Stimulated activated CD8-positive, alpha-beta memory T cell treated with anti-CD3 and anti-CD28 coated beads, Interleukin-2, amount 100 ng/mL, for 48 hours (primary cell): ENCODE results near the gene YIPF5.

Experiments used
- DNase-seq, 2 donors: peaks; one replicate each; pipeline ENCODE4 v3.0.0-alpha.2; 2020; ENCODE audit warnings: low read depth in 2 of 2

Gene YIPF5

GRCh38 chr5:144179226-144179625, 8.8 kb upstream of the YIPF5 start:
- DNase-seq = no peak

GRCh38 chr5:144177548-144177947, 7.1 kb upstream of the YIPF5 start:
- no peak for DNase-seq

DNA sequence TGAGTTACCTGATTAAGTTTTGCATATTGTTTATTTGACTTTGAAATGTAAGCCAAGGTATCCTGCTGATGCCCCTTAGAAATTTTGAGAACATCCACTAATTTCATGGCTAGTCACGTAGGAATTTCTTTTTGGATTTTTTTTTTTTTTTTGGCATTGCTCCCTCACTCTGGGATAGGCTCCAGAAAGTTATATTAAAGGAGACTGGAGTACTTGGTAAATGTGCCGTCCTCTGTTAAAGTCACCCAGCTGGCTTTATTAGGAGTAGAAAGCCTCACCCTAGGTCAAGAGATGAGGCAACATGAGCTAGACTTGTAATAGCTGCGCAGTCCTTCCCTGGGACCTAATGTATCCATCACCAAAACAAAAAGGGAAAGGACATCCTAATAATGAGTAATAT, 3.3 kb upstream of the YIPF5 start:
- DNase-seq = no peak

- DNase-seq = no peak
Measured at GRCh38 chr5:144169904-144170275, 569 bp downstream of the YIPF5 start.

DNA sequence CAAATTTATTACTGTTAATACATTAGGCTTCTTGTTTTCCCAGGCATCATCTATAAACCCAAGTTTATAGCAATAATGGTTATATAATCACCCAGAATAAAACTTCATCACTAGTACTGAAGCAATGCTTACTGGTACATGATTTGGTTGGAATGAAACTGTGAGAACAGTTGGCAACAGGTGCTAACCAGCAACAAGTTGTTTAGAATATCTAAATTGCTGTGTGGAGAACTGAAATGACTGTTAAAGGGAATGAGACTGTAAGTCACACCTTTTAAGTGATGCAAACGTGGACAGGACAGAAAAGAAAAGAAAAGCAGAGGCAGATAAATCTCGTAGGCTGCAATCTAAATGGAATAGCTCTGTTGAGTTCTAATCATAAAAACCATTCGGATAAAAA, 2.5 kb downstream of the YIPF5 start:
- DNase-seq = no peak

DNA sequence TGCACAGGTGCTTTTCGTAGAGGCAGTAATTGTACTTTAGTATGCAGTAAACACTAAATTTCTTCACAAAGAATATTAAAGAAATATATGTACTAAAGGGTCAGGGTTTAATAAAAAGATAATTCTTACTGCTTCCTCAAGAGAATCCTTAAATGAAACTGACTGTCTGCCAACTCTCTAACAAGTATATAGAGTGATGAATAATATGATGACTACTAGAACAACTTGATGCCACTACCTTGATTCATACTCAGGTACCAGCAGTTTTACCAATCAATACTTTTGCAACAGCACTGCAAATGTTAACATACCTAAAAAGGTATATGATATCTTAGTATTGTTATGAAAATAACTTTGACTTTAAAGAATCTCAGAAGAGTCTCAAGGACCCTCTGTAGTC, 3.8 kb downstream of the YIPF5 start:
- no peak for DNase-seq

DNA sequence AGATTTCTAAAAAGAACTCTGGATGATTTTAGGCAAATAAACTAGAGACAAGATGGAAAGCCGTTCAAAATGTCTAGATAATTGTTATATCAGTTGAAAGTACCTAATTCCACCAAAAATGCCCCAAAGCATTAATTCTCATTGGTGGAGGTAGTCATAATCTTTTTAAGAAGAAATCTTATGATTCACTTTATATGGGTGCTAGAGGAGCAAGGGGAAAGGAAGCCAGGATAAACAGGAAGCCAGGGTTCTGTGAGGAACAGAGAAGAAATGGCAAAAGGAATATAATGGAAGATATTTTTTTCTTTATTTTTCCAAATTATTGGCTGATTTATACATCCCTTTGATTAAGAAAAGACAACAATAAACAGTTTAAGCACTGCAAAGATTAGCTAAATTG, 7.8 kb downstream of the YIPF5 start:
- no peak for DNase-seq

GRCh38 chr5:144156767-144157171, 13.7 kb downstream of the YIPF5 start:
- no peak for DNase-seq

DNA sequence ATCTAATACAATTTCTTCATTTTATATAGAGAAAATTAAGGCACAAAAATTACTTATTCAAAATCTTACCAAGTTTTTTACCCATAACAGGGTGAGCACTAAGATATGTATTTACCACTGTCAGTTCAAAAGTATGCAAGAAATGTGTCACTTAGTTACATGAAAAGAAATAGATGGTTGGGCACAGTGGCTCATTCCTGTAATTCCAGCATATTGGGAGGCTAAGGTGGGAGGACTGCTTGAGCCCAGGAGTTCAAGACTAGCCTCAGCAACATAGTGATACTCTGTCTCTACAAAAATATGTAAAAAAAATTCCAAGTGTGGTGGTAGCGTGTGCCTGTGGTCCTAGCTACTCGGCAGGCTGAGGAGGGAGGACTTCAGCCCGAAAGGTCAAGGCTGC, 19.4 kb downstream of the YIPF5 start:
- no peak for DNase-seq

GRCh38 chr5:144144956-144145751, 25.3 kb downstream of the YIPF5 start:
- no peak for DNase-seq

DNA sequence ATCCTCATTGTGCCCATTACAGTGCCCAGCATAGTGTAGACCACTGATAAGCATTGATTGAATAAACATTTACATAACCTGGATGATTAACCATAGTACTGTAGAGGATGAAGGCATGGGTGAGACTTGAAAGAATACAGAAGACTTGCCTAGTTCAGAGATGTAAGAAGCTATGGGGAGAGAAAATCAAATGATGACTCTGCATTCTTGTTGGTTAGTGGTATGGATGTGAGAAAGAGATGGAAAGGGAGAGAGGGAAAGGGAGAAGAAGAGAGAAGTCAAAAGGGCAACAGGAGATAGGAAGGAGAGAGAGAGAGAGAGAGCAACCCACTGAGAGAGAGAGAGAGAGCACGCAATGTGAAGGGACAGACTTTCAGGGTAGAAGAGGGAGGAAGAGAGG, 26.8 kb downstream of the YIPF5 start:
- DNase-seq = no peak

- no peak for DNase-seq
Measured at GRCh38 chr5:144142824-144143162, 27.7 kb downstream of the YIPF5 start.

GRCh38 chr5:144142139-144142823, 28.2 kb downstream of the YIPF5 start:
- no peak for DNase-seq

GRCh38 chr5:144141585-144141984, 28.9 kb downstream of the YIPF5 start:
- no peak for DNase-seq

- no peak for DNase-seq
Measured at GRCh38 chr5:144139586-144139985, 30.9 kb downstream of the YIPF5 start.

- DNase-seq = no peak
Measured at GRCh38 chr5:144135113-144135762, 35.2 kb downstream of the YIPF5 start.

DNA sequence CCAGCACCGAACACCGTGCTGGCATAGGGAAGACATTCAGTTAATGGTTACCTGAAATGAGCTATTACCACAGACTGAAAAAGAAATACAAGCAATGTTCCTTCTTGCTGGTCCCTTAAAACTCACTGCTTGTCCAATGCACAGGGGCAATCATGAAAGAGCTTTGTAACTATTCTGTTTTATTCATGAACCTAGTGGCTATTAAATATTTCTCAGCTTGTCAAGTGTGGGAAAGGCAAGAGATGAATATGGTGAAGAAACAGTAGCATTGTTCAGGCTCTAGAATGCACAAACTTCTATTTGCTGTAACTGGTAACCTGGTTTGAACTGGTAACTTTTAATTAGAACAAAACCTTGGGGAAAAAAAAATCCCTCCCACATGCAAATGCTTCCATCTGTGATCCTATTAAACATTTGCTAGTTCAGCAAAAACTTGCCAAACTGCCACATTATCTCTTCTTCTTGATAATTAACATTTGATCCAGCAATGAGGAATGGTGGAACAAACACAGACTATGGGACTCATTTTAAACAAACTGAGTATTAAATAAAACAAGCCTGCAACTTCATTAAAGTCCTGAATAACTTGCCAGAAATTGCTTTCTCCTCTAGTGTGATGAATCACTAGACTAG, 36.1 kb downstream of the YIPF5 start:
- DNase-seq = no peak

- DNase-seq = no peak
Measured at GRCh38 chr5:144133050-144133633, 37.3 kb downstream of the YIPF5 start.

DNA sequence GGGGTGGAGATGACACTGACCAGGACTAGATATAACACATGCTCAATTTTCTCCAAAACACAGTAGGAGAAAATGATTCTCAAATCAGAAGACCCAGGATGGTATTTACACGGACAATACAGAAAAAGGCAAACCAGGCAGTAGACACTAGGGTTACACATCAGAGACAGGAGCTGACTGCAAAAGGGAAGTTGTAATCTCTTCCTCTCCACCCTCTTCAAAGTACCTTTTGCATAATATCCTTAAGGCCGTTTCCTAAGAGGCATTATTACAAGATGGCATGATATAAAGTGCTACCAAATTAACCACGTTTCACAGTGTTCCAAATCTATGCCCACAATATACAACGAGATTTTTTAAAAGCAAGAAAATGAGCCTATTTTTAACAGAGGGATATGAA, 39.2 kb downstream of the YIPF5 start:
- no peak for DNase-seq

DNA sequence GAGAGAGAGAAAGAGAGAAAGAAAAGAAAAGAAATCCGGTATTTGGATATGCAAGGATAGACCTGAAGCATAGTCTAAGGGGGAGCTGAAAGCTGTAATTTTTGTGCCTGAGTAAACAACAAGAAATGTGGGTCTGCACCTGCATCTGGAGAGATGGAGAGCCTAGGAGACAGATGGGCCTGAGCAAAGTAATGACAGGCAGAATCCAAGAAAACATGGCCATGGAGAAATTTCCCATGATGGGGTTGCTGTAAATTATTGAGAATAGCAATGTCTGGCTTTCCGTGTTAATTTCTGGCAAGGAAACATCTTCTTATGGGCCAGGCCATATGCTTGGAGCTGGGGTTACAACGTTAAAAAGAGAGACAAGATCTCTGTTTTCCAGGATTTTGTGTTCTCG, 40.2 kb downstream of the YIPF5 start:
- DNase-seq = no peak

GRCh38 chr5:144128844-144129243, 41.6 kb downstream of the YIPF5 start:
- no peak for DNase-seq

DNA sequence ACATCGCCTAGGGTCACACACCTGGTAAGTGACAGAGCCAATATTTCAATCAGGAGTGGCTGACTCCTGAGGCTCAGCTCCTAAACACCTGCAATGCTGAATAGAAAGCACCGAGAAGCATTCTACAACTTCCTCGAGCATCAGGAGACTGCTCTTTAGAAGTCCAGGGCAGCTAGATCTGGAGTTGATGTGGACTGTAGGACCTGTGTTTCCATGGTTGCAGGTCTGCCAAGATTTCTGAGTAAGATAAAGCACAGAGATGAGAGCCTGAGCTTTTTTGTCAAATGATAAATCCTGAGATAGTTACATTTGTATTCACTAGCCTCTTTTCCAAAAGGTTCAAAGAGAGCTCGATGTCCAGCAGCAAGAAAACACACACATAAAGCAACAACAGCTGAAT, 43.8 kb downstream of the YIPF5 start:
- DNase-seq = no peak
